GM18507 (cell line): ENCODE results near the gene WDR1.

ENCODE experiments used
- DNase-seq: peaks from one replicate; pipeline ENCODE4 v3.0.0; 2011; ENCODE audit warnings: low read depth; ENCODE audit not compliant: insufficient read length; ENCODE audit errors: extremely low spot score
- FAIRE-seq: peaks from 2 replicates; lab custom pipeline; 2011; peaks lifted over from hg19 to GRCh38; lab: Jason Lieb, UNC

WDR1 gene

GRCh38 chr4:10090467-10091250, 25.9 kb downstream of the WDR1 start:
- FAIRE-seq (no peak), DNase-seq (no peak)

DNA sequence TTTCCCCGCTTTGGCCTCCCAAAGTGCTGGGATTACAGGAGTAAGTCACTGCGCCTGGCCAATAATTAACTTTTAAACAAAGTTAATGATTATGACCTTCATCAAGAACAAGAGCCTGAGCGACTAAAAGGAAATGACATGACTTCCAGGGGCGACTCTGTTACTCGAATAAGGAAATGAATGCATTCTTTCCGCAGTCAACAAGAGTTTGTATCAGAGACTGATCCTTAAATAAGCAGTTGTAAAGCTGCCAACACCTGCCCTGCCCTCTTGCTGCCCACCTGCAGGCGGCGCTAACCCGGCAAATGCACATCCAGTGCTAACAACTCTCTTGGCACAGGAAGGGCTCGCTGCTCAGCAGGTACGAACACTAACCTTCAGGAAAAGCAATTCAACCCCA, 27.3 kb downstream of the WDR1 start:
- FAIRE-seq: no peak
- no peak for DNase-seq

- FAIRE-seq: no peak
- no peak for DNase-seq
These were observed 28.2 kb downstream of the WDR1 start for GRCh38 chr4:10088135-10089010.

DNA sequence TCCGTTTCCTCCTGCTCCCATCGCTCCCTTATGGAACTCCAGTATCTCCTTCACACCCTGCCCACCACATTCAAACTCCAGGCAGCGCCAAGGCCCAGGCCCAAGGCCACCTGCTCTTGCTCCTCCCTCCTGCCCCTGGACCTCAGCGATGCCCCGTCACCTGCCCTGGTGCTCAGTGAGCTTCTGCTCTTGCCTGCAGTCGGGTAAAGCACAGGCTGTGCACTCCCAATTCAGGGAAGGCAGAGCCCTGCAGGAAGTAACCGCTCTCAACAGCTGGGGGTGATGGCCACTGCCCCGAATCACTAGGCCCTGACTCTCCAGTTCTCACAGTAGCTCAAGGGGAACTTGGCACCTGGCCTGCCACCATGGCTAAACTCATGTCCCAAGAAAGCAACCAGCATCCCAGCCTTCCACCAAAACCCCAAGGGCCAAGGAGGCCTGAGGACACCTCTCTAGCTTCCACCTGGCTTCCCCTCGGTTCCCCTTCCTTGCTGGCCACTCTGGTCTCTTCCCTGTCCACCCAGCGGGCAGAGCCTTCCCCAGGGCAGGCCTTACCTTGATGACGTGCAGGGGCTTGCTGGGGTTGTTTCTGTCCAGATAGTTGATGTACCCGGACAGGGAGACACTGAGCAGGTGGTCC, 29.3 kb downstream of the WDR1 start:
- FAIRE-seq (no peak), DNase-seq (no peak)

DNA sequence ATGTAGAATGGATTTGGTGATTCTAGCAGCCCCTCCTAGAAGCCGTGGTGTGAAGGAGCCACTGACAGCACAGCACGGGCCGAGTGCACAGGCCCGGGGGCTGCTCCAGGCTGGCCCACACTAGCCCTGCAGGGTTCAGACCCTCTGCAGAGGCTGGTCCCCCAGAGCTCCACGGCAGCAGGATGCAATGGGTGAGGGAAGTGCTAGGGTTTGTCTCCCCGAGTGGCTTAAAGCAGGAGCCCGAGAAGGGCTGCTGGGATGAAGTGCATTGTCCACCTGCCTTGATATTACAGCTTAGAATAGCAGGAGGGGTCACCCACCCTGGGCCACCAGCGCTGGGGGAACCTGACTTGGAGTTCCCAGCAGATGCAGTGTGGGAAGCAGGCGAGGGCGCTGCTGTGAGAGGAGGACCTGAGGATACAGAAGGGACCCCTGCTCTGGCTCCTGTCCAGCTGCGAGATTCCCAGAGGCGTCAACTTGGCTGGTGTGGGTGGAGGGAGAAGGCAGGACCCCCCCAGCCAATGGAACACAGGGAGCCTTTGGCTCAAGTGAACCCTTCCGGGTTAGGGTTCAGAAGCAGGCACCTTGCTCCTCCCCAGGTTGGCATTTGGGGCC, 30.0 kb downstream of the WDR1 start:
- DNase-seq (no peak), FAIRE-seq (no peak)

- no peak for DNase-seq
- FAIRE-seq: no peak
These were observed 30.6 kb downstream of the WDR1 start for GRCh38 chr4:10085828-10086505.

- no peak for FAIRE-seq
- no peak for DNase-seq
These were observed 31.2 kb downstream of the WDR1 start for GRCh38 chr4:10085386-10085785.

DNA sequence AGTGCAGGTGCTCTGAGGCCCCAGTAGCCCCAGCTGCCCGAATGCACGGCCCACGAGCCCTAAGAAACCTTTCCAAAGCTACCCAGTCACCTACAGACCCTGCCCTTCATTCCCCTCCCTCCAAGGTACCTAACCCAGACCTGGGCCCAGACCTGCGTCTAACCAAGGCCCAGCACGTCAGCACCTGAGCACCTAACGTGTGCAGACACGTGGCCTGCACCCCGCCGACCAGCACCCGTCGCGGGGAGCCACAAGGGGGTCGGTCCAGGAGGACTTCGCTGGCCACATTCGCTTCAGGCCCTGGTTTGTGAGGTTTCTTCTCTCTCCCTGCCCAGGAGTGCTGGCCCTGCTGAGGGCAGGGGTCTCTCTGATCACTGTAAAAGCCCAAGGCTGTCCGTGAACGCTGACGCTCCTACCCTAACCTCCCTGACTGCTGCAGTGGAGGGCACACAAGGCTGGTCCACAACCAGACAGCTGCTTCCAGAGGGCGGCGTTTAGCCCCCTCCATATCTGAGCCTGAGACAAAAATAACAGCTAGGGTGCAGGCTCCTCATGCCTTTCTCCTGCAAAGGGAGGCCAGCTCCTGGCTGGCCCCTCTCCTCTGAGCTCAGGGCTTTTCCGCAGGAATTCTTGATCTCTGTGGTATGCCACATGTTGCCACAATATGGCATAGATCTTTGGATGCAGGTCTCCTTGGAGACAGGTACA, 31.8 kb downstream of the WDR1 start:
- no peak for DNase-seq
- no peak for FAIRE-seq

DNA sequence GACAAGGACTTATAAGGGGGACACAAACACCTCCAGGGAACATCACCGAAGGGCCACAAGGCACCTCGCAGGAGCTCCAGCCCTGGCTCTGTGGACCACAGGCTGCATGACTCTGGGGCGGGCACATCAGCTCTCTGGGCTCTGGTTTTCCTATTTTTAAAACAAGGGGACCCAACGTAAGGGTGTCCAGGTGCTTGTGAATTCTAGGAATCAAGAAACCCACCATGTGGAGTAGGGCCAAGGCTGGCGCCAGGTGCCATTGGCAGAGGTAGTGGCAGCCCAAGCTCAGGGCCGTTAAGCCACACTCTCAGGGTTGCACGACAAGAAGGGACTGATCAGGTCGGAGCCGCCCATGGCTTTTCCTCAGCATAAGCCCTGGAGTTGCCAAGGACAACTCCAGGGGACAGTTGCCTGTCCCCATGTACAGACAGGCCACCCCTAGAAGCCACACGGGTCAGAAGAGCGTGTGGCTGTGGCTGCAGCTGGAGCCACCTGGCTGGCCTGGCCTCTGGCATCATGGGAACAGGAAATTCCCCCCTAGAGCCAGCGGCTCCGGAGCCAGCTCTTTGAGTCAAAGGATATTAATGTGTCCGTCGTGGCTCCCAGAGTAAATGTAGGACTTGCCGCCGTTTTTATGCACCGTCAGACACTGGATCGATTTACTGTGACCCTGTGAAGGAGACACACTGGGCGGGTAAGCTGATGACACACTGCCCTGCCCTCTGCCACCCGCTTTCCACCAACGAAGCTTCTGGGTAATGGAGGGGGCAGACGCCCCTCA, 32.5 kb downstream of the WDR1 start:
- FAIRE-seq (no peak), DNase-seq (no peak)

- FAIRE-seq: no peak
- no peak for DNase-seq
These were observed 33.2 kb downstream of the WDR1 start for GRCh38 chr4:10083331-10083771.

GRCh38 chr4:10082459-10083272, 33.9 kb downstream of the WDR1 start:
- DNase-seq: no peak
- no peak for FAIRE-seq

DNA sequence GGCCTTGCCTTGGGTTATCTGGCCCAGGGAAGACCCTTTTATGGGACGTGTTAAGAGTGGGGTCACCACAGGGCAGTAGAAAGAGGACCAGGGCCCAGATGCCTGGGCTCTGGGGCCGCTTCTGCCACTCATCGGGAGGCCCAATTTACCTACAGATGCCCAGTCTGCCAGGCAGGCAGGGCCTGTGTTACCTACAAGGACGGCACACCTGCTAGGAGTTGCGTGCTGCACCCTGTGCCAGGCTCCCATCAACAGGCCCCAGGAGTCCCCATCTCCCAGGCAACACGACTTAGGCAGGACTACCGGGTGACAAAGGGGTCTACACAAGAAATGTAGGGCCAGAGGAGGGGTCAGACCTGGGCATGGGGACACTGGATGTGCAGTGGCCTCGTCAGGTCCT, 34.6 kb downstream of the WDR1 start:
- DNase-seq: no peak

DNA sequence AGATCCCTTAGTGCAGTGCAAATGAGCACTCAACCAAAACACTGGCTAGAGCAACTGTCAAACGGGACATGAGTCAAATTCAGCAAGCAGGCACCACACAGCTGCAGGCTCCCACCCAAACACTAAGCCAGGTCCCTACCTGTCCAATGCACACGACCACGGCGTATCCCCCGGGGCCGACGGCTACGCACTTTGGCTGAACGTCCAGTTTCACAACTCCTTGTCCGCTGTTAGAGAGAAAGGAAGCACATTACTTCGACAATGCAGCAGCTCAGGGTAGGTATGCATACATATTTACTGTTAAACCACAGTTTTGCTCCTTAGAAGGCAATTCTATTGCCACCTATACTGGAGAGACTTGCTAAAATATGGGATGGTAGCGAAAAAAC, 35.4 kb downstream of the WDR1 start:
- DNase-seq: no peak
- FAIRE-seq: no peak

More for the DNA sequence above, 34.6 kb downstream of the WDR1 start:
- FAIRE-seq: no peak

- DNase-seq: no peak
- no peak for FAIRE-seq
These were observed 35.9 kb downstream of the WDR1 start for GRCh38 chr4:10080589-10081217.

- DNase-seq: no peak
These were observed 36.5 kb downstream of the WDR1 start for GRCh38 chr4:10079912-10080588.

DNA sequence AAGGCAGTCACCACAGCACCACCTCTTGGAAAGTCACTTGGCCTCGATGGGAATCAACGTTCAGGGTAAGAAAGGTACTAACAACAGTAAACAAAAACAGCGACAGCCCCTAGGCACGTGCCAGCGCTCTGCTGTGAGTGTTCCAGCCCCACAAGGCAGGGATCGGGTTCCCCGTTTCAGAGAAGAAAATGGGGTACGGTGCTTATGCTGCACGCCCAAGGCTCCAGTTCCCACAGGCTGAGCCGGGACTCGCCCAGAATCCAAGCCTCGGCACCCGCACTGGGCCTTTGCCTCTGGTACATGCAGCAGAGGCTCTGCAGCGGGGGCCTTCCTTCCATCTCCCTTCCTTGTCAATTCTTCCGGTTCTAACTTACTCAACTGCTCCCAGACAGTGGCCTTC, 37.3 kb downstream of the WDR1 start:
- no peak for FAIRE-seq
- no peak for DNase-seq

More at GRCh38 chr4:10079912-10080588, 36.5 kb downstream of the WDR1 start:
- no peak for FAIRE-seq
